CD4-positive, alpha-beta T cell treated with Interleukin-15 for 4 hours (primary cell): ENCODE results near the gene CYP26B1.

Experiments used
- DNase-seq: peaks from one replicate; pipeline ENCODE4 v3.0.0-alpha.2; 2020; ENCODE audit warnings: low spot score

CYP26B1 gene

GRCh38 chr2:72082021-72082601, 65.6 kb downstream of the CYP26B1 start:
- no peak for DNase-seq

- no peak for DNase-seq
Measured at GRCh38 chr2:72081451-72081850, 66.2 kb downstream of the CYP26B1 start.

- DNase-seq, result no peak
Measured at GRCh38 chr2:72080286-72081145, 67.1 kb downstream of the CYP26B1 start.
